Measurements from ENCODE around the gene GULP1. TPM values are rescaled to one million over a fixed set of nuclear protein-coding genes. Genes with fewer than 3 reads are reported as not detected.

GULP1 gene, protein sequence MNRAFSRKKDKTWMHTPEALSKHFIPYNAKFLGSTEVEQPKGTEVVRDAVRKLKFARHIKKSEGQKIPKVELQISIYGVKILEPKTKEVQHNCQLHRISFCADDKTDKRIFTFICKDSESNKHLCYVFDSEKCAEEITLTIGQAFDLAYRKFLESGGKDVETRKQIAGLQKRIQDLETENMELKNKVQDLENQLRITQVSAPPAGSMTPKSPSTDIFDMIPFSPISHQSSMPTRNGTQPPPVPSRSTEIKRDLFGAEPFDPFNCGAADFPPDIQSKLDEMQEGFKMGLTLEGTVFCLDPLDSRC
- 70.3 and 82.1 TPM in 2 replicates for total RNA-seq

DNA sequence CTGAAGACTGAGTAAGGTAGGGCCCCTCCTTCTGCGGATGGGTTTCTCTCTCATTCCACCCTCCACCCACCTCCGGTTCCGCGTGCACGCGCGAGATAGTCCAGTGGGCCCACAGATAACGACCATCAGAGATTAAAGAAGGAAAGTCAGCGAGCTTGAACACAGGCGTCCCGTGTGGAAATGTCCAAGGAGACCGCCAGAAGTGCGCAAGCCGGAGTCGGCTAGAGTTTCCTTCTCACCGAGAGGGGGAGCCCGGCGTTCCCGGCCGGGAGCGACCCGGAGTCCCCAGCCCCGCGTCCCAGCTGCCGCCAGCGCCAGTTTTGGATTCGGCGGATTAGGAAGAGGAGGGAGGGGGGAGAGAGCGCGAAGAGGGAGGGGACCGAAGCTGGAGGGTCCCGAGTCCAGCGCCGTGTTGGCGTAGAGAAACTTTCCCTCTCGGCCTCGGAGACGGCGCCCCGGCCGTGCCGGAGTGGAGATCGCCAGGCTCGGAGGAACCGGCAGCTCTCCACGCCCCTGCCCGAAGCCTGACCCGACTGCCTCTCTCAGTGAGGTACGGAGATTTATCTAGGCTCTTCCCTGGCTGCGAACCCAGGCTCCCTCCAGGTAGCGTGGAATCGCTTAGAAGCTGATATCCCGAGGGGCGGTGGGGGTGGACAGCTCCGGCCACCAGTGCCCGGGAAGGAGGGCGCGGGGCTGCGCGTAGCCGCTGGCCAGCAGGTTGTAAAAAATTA is at the start of gene GULP1:
Gene GULP1 (plus strand): TSS at position 258 of the 731 bp plus-strand sequence. CDS start 185,829 bp downstream, outside the sequence.

